DND-41 (cell line): ENCODE data around the gene PNMA6F.

ENCODE experiments used
- ATAC-seq: fragments of 200-7000 bp; cut with Tn5 transposase; 3 replicates; pipeline ENCODE4 v1.9.1; 2021; ENCODE audit warnings: low read depth; ENCODE audit not compliant: insufficient read depth
- DNase-seq: peaks from one replicate; pipeline ENCODE4 v3.0.0-alpha.2; 2020
- H2AFZ ChIP-seq: 2 replicates; pipeline ENCODE4 v1.6.0; 2012; ENCODE audit warnings: low read depth, low read length
- H3K27ac ChIP-seq: 2 replicates; pipeline ENCODE4 v1.5.1; 2012; ENCODE audit warnings: low read length, inconsistent platforms
- H3K27me3 ChIP-seq: fragments of 200-600 bp; sonication (generic); 2 replicates; pipeline ENCODE4 v1.6.0; 2012; ENCODE audit warnings: low read length, mild to moderate bottlenecking, inconsistent platforms; ENCODE audit not compliant: insufficient read depth, poor library complexity
- H3K36me3 ChIP-seq: 2 replicates; pipeline ENCODE4 v1.5.1; 2012; ENCODE audit warnings: low read length, inconsistent platforms; ENCODE audit not compliant: insufficient read depth
- H3K4me1 ChIP-seq: 2 replicates; pipeline ENCODE4 v1.5.1; 2012; ENCODE audit warnings: mild to moderate bottlenecking, low read length; ENCODE audit not compliant: insufficient read depth
- H3K4me2 ChIP-seq: 2 replicates; pipeline ENCODE4 v1.6.0; 2012; ENCODE audit warnings: mild to moderate bottlenecking, moderate library complexity, low read length, inconsistent platforms; ENCODE audit not compliant: insufficient read depth
- H3K4me3 ChIP-seq, 2 experiments: fragments of 200-600 bp in 1 of 2; shearing (Covaris generic) in 1 of 2; 2 replicates each; pipeline ENCODE4 v1.5.1; 2012 to 2016; ENCODE audit warnings: inconsistent platforms in 2 of 2, low read length in 2 of 2, mild to moderate bottlenecking in 2 of 2, low read depth in 1 of 2, moderate library complexity in 1 of 2
- H3K79me2 ChIP-seq: 2 replicates; pipeline ENCODE4 v1.6.0; 2012; ENCODE audit warnings: low read length, inconsistent platforms; ENCODE audit not compliant: insufficient read depth
- H3K9ac ChIP-seq: 2 replicates; pipeline ENCODE4 v1.6.0; 2012; ENCODE audit warnings: low read depth, mild to moderate bottlenecking, inconsistent platforms, low read length, moderate library complexity
- H3K9me3 ChIP-seq: 2 replicates; pipeline ENCODE4 v1.5.1; 2012; ENCODE audit warnings: low read length, moderate library complexity, mild to moderate bottlenecking, inconsistent platforms; ENCODE audit not compliant: insufficient read depth, severe bottlenecking
- H4K20me1 ChIP-seq: 2 replicates; pipeline ENCODE4 v1.6.0; 2012; ENCODE audit warnings: low read length; ENCODE audit not compliant: insufficient read depth
- EZH2 ChIP-seq: IDR thresholded peaks from 3 replicates; pipeline ENCODE4 v1.6.1; 2012; ENCODE audit warnings: borderline replicate concordance, low read depth, mild to moderate bottlenecking, moderate library complexity, low read length, inconsistent platforms; ENCODE audit not compliant: severe bottlenecking
- TF ChIP-seq, protein P1 (sequence below): IDR thresholded peaks from 2 replicates; pipeline ENCODE4 v1.5.1; 2012; ENCODE audit warnings: borderline replicate concordance, low read length, moderate library complexity, mild to moderate bottlenecking; ENCODE audit not compliant: poor library complexity, severe bottlenecking; ENCODE audit errors: extremely low read depth

PNMA6F gene

DNA sequence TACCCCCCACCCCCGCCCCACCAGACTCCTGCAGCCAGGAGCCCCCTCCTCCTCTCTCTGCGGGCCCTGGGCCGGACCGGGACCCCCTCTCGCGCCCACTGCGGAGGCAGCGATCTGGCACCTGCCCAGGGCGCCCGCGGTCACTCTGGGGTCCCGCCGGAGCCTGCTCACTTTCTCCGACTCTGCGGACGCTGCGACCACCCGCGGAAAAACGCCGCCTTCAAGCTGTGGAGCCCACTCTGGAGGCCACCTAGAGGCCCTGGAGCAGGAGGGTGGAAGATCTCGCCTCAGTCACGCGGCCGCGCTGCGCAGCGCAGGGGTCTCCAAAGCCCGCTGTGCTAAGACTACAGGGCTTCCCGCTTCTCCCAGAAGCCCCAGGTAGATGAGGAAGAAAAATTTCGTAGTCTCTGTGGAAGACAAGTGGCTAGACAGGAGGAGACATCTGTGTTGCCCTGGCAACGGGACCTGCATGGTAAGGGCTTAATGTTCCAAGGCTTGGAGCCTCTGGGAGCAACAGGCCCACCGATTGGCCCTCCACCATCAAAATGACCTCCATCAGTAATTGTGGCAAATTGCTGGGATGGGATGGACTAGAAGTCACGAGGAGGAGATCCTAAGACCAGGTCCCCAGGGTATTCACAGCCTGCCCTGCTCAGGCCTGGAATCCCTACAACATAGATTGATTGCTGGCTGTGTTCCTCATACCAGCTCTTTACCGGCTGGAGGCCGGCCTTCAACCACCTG is at the start of gene PNMA6F:
PNMA6F (minus strand) TSS at position 387 of the 744 bp plus-strand sequence. CDS start 1,093 bp downstream, outside the sequence.
- ATAC-seq (no peak), DNase-seq (no peak)
- H3K27me3 ChIP-seq: no peaks in the 10 kb centered on the region
- H3K9me3 ChIP-seq: no peaks in the 10 kb centered on the region
- no peak within 1 kb of the TSS for H2AFZ ChIP-seq
- TF ChIP-seq, protein P1, sequence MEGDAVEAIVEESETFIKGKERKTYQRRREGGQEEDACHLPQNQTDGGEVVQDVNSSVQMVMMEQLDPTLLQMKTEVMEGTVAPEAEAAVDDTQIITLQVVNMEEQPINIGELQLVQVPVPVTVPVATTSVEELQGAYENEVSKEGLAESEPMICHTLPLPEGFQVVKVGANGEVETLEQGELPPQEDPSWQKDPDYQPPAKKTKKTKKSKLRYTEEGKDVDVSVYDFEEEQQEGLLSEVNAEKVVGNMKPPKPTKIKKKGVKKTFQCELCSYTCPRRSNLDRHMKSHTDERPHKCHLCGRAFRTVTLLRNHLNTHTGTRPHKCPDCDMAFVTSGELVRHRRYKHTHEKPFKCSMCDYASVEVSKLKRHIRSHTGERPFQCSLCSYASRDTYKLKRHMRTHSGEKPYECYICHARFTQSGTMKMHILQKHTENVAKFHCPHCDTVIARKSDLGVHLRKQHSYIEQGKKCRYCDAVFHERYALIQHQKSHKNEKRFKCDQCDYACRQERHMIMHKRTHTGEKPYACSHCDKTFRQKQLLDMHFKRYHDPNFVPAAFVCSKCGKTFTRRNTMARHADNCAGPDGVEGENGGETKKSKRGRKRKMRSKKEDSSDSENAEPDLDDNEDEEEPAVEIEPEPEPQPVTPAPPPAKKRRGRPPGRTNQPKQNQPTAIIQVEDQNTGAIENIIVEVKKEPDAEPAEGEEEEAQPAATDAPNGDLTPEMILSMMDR: no peak
- TF ChIP-seq EZH2: no peak
- no peaks in the 10 kb centered on the region for H3K4me1 ChIP-seq
- H4K20me1 ChIP-seq: no peaks in the 10 kb centered on the region
- H3K4me2 ChIP-seq: no peak within 1 kb of the TSS
- no peak within 1 kb of the TSS for H3K9ac ChIP-seq
- H3K27ac ChIP-seq: no peak within 1 kb of the TSS
- no peaks in the 10 kb centered on the region for H3K79me2 ChIP-seq
- H3K4me3 ChIP-seq: no peak within 1 kb of the TSS
- H3K36me3 ChIP-seq: no peaks in the 10 kb centered on the region

DNA sequence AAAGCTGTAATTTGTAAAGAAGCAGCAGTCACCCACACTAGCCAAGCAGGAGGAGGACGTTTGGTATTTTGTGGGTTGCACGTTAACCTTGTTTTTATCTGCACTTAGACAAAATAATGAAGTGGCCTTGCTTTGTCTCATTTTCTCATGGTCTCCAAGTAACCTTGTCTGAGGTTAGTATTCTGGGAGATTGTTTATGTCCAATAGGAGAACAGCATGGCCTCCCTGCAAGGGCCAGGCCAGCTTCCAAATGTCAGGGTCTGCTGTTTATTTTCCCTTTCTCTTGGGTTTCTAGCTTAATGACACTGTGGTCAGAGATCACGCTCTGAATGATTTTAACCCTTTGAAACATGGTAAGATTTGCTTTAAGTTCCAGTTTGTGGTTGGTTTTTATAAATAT is 49.7 kb upstream of the PNMA6F start:
- Histone ChIP-seq H3K9me3 (no peaks in the 10 kb centered on the region), H3K4me2 (no peak overlapping the region), H3K4me3 (no peak overlapping the region), H3K27ac (no peak overlapping the region), H3K9ac (no peak overlapping the region), H3K27me3 (no peaks in the 10 kb centered on the region), H3K79me2 (no peaks in the 10 kb centered on the region), H4K20me1 (no peaks in the 10 kb centered on the region), H3K4me1 (no peaks in the 10 kb centered on the region), H3K36me3 (no peaks in the 10 kb centered on the region), H2AFZ (no peak overlapping the region)
- ATAC-seq (no peak), DNase-seq (no peak)
- TF ChIP-seq, protein P1: no peak
- no peak for TF ChIP-seq EZH2

DNA sequence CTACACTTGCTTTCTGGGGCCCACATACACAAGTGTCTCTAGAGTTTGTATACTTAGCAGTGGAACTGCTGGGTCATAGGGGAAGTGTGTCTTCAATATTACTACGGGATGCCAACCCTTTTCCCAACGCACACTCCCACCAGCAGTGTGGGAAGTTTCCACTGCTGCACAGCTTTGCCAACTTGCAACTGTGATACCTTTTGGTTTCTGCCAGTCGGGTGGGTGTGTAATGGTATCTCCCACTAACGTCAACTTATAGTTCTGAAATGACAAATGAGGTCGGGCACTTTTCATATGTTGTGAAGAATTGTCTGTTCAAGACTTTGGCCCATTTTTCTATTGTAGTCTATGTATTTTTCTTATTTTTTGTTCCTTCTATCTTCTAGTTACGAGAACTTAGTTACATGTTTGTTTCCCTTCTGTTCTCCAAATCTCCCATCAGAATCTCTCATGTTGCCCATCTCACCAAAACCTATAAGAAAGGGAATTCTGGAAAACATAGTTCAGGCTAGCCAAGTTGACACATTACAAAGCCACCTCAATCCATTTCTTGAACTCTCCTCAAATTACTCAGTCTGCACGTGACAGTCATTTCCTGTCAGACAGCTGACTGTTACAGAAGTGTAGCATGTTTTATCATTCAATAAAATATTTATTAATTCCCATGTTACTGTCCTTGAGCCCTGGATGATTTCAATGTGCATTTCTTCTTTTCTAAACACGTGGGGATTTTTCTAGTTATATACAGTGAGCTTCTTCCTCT is 48.9 kb upstream of the PNMA6F start:
- H3K9me3 ChIP-seq: no peaks in the 10 kb centered on the region
- no peak overlapping the region for H3K4me2 ChIP-seq
- no peaks in the 10 kb centered on the region for H3K79me2 ChIP-seq
- H4K20me1 ChIP-seq: no peaks in the 10 kb centered on the region
- H3K4me3 ChIP-seq: no peak overlapping the region
- TF ChIP-seq, protein P1: no peak
- TF ChIP-seq EZH2: no peak
- no peak overlapping the region for H3K27ac ChIP-seq
- DNase-seq (no peak), ATAC-seq (no peak)
- H2AFZ ChIP-seq: no peak overlapping the region
- no peaks in the 10 kb centered on the region for H3K36me3 ChIP-seq
- H3K4me1 ChIP-seq: no peaks in the 10 kb centered on the region
- H3K27me3 ChIP-seq: no peaks in the 10 kb centered on the region
- no peak overlapping the region for H3K9ac ChIP-seq
